Renal pelvis (tissue), 4 donors: Measurements from ENCODE around the gene NAV2. TPM values are rescaled to one million over a fixed set of nuclear protein-coding genes. Genes with fewer than 3 reads are reported as not detected.
A peak's percentile ranks its signal among the peaks of the same experiment; 100 is the strongest.
"Not testable (repeated sequence)": the region's sequence is repeated elsewhere in the genome, so short reads cannot be mapped to it uniquely, and the experiment has no call there.

Experiments
- DNase-seq: peaks from one replicate; pipeline ENCODE4 v3.0.0-alpha.2; 2013
- polyA plus RNA-seq, 3 donors: library from polyadenylated mRNA; unstranded; fragments of 120-200 nt; gene quantifications; one replicate each; pipeline ENCODE4 v1.2.1, GENCODE V29; 2013; ENCODE audit not compliant: insufficient read length in 3 of 3

Gene NAV2
- polyA plus RNA-seq, 3 donors: 34.4 to 54.8 (median 48.4) TPM

DNA sequence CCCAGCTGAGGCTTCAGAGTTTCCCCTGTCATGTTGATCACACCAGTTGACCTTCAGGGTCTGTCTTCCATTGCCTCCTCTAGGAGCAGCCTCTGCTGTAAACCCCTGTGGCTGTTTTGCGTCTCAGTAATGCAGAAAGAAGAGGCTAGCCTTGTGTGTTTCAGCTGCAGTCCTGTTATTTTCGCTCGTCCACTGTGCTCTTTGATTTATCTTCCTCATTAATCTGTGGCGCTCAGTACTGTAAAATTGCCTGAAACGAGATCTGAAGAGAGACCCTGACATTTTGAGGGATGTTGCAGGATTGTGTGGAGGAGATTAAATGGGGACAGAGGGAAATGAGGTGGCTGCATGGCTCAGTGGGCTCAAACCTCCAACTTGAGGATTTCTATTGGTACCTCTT is 283.9 kb downstream of the NAV2 start:
- peak; percentile 72 for DNase-seq

DNA sequence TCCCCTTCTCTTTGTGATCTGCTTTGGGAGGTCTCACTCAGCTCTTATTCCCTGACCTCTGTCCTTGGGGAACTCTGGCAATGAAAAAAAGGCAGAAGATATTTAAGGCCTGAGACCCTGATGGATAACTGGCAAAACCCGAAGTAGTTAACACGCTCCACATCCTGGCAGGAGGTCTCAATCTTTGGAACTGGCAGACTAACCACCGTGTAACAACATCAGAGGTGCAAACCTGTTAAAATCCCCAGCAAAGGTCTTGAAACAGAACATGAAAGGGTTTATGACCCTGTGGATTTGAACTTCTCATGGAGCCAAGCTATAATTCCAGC is 287.3 kb downstream of the NAV2 start:
- no peak for DNase-seq

DNA sequence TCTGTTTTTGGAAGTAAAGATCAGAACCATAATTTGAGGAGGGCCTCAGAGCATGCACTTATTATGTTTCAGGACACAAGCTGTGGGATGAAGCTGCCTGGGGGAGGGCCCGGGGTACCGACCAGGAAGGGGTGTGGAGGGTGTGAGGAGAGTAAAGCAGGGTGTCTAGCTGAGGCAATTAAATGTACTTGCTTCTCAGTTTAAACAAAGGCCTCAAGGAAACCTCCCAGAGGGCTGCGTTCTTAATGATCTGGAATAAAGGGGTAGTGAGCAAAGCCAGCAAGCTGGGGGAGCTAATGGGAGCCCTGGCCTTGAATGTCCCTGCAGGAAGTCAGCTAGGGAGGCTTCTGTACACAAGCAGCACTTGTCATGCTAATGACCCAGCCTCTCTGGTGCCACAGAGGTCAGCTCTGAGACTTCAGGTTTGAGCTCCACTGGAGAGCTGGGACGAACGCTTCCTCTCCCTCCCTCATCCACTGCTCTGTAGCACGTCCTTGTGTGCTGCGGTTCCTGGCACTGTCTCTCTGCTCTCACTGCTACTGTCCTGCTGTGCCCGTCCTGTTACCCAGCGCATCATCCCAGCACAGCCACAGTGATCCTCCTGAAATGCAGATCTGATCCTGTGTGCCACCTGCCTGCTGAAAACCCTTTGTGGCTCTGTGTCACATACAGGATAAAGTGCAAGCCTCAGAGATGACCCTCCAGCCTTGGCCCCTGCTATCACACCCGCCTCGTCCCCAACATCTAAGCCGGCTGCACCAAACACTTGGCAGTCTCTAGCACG is 287.9 kb downstream of the NAV2 start:
- peak; percentile 83 for DNase-seq

DNA sequence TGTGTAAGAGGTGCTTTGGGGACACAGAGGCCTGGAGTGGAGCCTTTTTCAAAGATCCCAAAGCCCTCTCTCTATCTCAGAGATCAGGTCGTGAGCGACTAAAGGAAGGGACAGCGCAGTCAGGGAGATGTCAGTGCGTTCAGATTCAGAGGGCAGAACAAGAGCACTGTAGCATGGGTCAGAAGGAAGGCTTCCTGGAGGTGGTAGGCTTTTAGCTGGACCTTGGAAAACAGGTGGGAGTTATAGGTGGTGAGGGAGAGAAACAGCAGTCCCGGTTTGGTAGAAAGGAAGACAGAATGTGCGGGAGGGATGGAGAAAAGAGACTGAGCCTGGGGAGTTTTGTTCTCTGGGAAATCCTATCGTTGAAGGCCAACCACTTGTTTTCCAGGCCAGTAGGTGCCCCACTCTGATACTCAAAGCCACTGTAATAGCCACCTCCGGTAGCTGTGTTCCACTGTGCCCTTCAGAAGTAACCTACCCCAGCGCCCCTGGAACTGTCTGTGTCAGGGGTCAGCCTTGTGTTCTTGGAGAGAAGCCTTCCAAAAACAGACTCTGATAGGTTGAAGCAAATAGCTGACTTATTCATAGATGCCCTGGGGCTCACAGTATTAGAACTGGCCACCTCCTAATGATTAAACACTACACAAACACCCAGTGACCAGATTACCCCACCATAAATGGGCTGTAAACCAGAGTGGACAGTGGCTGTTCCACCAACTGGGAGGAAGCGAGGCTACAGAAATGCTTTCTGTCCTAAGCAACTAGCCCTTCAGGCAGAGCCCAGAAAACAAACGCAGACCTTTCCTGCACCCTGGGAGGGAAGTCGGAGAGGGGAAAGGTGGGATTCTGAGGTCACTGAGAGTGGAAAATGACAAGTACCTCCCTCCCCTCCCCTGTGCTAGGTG is 289.9 kb downstream of the NAV2 start:
- DNase-seq: no peak

DNA sequence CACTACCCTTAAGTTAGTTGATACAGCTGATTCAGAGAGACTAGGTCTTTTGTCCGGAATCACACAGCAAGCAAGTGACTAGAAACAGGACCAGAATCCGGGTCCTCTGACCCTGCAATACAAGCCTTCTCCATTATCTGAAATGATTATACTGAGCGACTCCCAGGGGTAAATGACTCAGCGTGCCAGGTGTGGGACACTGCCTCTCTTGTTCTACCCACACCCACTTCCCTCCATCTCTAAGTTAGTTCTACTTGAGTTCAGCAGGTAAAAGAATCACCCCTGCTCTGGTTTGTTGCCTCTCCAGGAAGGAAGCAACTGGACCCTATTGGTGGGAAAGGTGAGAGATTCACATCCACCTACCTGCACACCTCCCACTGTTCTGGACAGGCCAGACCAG is 290.7 kb downstream of the NAV2 start:
- no peak for DNase-seq

DNA sequence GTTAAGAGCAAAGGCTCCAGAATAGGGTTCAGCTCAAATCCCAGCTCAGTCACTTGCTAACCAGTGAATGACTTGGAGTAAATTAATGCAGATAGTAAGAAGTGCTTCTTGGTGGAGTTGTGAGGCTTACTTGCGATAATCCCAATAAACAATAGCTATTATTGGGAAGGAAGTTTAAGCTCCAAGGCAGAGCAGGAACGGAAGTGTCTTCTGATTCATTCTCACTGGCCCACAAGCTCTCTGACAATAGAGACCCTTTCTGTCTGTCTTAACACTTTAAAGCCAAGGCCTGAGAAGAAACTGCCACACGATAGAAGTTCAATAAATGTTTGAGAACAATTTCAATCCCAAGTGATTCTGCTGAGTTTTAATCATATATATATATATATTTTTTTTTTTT is 292.2 kb downstream of the NAV2 start:
- no peak for DNase-seq

DNA sequence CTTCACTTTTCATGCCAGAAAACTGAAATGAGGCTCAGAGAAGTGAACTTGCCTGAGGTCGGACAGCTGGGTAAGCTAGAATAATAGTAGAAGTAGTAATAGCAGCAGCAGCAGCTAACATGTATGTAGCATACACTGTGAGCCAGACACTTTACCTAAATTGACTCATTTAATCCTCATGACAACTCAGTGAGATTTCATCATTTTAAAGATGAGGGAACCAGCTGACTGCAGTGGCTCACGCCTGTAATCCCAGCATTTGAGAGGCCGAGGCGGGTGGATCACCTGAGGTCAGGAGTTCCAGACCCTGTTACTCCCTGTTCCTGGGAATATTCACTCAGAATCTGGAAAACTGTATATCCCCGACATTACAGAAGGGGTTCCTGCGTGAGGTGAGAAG is 293.1 kb downstream of the NAV2 start:
- DNase-seq: no peak

DNA sequence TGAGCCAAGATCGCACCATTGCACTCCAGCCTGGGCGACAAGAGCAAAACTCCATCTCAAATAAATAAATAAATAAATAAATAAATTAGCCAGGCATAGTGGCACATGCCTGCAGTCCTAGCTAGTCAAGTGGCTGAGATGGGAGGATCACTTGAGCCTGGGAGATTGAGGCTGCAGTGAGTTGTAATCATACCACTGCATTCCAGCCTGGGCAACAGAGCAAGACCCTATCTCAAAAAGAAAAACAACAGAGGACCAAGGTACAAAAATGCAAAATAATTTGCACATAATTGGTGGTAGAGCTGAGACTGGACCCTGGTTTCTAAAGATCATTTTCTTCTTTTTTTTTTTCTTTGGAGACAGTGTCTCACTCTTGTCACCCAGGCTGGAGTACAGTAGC is 294.0 kb downstream of the NAV2 start:
- not testable (repeated sequence) for DNase-seq

DNA sequence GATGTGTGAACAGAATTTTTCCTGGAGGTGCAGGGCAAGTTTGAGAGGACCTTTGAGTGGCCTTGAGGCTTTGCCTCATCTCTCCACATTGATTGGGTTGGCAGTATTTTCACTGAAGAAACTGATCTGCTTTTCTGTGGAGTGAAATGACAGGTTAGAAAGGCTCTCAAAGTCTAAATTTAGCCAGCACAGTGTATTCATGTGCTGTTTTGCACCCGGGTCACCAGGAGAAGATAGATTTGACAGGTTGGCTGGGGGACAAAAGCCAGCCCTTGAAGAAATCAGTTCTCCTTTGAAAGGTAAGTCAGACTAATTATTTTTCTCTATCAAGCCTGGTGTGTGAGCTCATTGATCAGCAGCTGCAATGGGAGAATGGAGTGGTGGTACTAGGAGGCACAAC is 294.7 kb downstream of the NAV2 start:
- DNase-seq: no peak

DNA sequence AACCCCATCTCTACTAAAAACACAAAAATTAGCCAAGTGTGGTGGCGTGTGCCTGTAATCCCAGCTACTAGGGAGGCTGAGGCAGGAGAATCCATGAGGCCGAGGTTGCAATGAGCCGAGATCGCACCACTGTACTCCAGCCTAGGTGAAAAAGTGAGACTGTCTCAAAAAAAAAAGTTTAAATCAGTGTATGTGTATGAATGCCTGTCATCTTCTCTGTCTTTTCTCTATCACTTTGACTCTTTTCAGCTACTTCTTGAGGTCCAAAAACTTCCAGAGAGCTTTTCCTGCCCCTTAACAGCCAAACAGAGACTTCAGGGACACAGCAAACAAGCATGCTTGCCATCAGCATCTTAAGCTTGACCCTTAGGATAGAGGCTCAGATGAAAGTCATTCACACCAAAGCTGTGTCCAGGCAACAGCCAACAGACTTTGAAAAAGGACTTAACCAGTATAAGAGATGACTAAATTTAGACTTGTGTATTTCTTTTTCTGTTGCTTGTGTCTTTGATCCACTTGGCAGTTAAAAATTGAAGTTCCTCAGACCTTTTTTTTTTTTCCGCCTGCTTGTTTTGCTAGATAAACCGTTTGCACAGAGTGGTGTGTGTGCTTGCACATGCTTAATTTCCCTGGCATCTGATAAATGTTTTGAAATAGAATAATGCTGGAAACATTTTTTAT is 295.7 kb downstream of the NAV2 start:
- DNase-seq: no peak

DNA sequence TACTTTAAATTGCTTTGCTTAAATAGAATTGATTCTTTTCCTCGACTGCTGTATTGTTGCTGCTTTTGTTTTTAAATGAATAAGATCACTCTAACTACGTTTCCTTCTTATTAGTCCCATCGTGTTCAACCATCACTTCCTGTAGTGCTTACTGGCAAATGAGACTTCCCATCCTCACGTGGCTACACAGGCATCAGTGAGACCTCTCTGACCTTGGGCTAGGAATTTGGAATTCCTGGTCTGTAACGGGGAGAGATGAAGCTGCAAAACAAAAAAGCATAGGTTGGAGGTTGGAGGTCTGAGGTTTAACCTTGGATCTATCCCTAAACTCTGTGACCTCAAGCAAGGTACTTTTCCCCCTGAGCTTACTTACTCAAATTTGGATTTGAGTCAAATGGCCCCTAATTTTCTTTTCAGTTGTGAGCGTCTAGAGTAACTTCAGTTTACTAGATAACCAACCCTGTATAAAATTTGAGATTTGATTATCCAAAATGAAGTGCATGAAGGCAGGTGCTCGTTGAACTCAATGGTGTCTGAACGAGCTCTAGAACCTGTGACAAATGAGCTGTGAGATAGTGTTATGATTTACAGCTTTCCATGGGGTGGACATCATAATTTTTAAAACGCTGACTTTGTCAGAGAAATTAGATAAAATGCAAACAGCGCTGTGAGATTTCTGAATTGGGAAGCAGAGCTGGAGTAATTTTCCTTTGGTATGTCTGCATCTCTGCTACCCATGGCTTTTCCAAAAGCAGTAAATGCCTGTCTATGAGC is 296.4 kb downstream of the NAV2 start:
- DNase-seq: no peak

DNA sequence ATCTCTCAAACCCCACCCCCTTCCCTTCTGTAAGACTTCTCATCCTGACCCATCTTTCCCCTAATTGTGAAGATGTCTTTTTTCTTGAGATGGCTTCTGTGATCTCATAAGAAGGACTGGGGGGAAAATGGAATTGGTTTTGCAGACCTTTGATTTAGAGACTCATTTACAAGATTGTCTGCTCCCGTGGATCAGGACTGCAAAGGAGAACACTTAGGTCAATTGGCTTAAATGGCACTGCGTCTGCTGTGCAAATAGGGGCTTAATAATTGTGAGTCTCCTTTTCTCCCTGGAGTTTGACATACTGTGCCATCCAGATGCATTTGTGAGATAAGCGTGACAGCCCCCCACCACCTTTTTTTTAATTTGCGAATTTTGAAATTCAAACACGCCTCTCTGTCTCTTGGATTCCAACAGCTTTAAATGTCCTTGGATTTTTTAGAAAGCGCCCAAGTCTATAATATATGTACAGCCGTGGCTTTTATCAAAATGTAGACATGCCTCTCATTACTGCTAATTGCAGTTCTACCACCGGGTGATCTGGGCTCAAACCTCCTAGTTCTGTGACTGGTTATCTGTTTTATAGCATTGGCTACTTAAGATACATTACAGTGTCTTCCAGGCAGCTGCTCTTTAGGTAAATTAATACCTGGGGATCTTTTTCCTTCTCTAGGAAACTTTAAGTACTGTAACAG is 297.7 kb downstream of the NAV2 start:
- DNase-seq: no peak

DNA sequence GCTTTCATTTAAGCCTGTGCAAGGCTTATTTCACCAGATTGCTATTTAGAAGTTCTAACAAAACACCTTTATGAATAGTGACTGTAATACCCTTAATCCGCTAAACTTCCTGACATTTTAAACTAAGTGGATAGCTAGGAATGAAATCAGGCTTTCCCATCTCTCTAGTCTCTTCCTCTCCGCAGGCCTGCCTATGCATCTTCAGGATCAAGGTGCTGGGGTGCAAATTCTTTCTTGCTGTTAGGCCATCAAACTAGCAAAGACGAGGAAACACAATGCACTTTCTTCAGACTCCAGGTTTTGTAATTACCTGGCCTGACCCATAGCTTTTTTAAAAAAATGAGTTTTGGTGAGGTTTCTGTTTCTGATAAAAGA is 298.2 kb downstream of the NAV2 start:
- DNase-seq: no peak

DNA sequence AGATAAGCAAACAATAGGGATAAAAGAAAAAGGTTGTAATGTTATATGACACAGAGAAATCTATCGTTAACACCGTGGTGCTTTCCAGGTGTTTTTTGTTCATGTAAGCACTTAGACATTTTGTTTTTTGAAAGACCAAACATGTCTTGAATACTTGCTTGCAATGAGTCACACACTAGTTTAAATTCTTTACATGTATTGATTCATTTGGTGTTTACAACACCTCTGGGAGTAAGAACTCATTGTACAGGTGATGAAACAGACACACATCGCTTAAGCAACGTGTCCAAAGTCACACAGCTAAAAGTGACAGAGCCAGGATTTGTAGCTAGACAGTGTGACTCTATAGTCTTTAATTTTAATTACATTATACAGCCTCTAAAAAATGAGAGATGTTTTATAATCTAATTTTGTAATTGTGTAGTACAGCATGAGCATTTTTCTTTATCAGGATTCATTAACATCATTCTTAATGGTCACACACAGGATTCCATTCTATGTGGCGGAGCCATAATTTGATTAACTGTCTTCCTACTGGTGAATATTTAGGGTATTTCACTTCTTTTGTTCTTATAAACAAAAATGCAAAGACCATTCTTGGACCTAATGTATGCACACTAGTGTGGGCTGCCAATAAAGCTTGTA is 298.8 kb downstream of the NAV2 start:
- no peak for DNase-seq

DNA sequence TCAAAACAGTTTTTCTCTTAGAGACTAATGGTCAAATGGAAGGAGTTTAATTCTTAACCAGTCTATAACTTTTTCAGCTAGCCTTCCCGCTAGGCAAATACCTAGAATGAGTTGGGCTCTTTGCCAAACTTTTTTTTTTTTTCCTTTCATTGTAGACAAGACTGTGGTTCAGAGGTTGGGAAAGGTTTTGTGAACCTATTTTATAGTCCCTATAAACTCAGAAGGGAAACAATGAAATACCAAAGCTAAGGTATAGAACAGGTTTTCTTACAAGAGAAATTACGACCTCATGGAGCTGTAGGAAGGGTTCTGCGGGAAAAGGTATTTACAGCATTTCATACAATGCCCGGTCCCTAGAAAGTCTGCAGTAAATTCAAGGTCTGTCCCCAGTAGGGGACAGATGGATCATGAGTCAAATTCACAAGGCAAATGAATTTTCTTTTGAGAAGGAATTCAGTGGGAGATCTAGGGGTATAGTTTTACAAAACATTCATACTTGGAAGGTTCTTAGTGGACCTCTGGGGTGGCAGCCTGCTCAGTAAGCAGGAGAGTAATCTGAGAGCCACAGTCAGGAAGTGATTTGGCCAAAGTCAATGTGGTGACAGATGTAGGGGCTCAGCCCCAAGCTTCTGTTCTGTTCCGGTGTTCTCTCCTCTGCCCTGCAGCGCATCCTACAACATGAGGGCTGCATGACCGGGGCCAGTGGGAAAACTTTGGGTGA is 300.9 kb downstream of the NAV2 start:
- DNase-seq: no peak

DNA sequence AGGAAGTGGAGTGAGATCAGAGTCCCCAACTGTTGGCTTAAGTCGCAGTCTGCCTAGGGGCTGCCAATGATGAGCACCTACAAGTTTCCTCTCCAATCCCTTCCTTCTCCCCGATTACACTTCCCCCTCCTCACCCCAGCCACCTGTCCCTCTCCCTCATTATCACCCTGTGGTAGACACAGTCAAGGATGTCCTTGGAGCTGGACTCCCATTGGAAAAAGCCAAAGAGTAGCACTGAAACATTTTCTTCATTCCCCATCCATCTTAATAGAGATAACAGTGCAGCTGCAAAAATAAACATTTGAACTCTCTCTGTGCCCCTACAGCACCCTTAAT is 301.4 kb downstream of the NAV2 start:
- no peak for DNase-seq

DNA sequence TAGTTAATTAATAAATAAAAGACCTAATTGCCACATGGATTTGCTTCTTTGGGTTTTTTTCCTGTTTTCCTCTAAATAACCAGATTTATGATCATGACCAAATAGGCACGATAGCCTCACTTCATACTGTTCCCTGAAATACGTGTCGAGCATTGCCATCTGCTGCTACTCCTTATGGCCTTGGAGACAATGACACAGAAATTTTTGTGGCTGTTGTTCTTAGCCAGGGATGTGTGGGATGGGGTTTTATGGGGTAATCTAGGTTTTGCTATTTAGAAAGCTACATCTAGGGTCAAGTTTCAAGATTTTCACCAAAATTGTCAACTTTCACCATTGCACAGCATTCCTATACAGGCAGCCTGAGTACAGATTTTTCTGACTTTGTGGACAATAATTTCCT is 302.5 kb downstream of the NAV2 start:
- no peak for DNase-seq

DNA sequence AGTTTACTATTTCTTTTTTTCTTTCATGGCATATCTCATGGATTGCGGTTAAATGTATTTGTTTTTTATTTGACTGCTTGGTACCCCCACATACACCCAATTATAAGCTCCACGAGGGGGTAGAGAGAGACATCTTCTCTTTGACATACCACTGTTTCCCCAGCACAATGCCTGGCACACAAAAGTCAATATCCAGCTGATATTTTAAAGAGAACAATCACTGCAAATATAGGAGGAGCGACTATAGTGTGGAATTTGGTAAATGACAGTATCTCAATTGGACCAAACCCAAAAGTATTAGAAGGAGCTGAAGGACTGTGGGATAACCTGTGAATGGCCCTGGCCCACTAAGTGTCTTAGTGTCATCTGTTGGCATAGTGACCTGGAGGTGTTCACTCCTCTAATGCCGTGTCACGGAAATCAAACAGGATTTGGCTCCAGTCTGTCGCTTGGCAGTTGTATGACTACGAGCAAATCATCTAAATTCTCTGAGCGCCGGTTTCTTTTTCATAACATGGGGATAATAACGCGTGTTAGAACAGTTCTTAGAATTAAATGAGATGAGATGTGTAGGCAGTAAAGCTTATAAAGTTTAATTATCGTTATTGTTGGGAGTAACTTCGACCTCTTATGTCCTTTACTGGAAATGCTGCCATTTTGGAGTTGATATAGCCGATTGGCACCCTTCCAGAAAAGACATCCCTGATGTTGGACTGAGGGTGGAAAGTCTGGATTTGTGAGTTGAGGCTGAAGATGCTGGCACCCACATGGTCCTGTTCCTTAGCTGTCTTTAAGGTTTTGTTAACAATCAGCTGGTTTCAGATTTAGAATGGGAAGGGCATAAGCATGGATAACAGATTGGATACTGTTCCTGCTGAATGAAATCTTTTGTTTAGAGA is 303.1 kb downstream of the NAV2 start:
- no peak for DNase-seq

DNA sequence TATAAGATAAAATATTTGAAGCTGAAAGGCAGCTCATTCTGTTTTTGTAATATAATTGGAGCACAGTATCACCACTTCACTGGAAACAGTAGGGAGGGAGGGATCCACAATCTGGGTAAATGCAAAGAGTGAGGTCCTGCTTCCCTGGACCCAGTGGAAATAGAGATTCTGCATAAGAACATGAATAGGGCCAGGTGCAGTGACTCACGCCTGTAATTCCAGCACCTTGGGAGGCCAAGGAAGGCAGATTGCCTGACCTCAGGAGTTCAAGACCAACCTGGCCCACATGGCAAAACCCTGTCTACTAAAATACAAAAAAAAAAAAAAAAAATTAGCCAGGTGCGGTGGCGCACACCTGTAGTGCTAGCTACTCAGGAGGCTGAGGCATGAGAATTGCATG is 303.9 kb downstream of the NAV2 start:
- DNase-seq: no peak
